GM21576 (cell line): ENCODE measurements around the gene ARPC5L.
"Not testable (repeated sequence)": the region's sequence is repeated elsewhere in the genome, so short reads cannot be mapped to it uniquely, and the experiment has no call there.

Source experiments
- ATAC-seq: cut with Tn5 transposase; IDR thresholded peaks from one replicate; pipeline ENCODE4 v1.9.1; 2021; ENCODE audit warnings: mild to moderate bottlenecking, moderate library complexity; ENCODE audit not compliant: unreplicated experiment

ARPC5L gene

DNA sequence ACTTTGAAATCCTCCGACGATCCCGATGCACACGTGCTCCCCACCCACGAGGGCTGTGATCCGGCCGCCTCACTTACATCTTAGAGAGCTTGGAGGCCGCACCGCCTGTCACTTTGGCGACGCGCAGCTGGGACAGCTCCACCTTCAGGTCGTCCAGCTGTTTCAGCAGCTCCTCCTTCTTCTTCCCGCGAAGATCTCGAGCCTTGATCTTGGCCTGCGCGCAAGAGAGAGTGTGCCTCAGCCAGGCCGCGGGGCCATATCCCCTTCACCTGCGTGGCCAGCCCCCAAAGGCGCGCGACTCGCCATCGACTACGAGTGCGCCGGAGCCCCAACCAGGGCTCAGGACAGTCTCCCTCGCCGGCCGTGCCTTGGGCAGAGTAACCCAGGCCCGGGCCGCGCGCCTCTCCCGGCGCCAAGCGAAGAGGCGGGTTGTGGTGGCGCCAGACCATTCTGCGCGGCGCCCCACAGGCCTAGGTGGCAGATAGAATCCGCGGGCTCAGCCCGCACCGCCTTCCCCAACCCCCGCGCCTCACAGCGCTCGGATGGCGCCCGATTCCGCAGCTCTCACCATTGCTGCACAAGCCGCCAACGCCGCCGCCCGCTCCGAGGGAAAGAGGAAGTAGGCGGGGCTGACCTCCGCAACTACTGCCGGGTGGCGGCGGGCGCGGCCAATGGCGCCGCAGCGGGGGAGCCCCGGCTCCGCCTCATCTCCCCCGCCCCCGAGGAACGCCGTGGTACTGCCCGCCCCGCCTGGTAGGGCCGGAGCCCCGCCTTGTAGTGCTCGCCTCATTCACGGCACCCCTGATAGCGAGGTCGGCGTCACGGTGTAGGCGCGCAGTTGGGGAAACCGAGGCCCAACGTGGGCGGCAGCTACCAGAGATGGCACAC, at the start of gene ARPC5L, which contains the start of gene RPL35:
ARPC5L (plus strand) TSS at position 789 of the 888 bp plus-strand sequence. CDS start 7,161 bp downstream, outside the sequence.
RPL35 (minus strand) TSS at position 616 of the 888 bp plus-strand sequence; CDS start at position 571, 45 bp downstream.
- peak; percentile 83 for ATAC-seq

DNA sequence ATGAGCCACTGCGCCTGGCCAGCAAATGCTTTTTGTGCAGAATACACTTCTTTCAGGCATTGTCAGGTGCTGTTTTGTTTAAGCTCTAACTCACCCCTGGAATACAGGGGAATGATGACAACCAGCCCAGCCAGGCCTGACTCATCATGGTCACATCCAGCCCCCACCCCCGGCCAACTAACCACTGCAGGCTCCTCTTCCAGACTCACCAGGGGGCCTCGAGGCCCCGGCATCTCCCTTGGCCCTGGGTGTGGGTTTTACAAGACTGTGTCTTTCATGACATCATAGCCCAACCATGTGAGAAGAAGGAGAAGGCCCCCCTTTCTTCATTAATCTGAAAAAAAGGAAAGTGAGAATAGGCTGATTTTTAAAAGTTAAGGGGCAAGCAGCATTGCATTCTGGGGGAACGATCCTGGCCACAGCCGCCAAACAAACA, 49.5 kb upstream of the ARPC5L start:
- ATAC-seq: no peak

DNA sequence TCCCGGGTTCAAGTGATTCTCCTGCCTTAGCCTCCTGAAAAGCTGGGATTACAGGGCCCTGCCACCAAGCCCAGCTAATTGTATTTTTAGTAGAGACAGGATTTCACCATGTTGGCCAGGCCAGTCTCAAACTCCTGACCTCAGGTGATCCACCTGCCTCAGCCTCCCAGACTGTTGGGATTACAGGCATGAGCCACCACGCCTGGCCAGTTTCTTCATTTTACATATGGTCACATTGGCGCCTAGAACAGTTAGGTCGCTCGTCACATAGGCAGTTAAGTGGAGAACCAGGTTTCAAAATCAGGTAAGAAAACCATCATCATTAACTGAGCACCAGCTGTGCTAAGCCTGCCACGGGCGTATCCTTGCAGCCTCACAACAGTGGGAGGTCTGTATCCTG, 48.9 kb upstream of the ARPC5L start:
- ATAC-seq: no peak

DNA sequence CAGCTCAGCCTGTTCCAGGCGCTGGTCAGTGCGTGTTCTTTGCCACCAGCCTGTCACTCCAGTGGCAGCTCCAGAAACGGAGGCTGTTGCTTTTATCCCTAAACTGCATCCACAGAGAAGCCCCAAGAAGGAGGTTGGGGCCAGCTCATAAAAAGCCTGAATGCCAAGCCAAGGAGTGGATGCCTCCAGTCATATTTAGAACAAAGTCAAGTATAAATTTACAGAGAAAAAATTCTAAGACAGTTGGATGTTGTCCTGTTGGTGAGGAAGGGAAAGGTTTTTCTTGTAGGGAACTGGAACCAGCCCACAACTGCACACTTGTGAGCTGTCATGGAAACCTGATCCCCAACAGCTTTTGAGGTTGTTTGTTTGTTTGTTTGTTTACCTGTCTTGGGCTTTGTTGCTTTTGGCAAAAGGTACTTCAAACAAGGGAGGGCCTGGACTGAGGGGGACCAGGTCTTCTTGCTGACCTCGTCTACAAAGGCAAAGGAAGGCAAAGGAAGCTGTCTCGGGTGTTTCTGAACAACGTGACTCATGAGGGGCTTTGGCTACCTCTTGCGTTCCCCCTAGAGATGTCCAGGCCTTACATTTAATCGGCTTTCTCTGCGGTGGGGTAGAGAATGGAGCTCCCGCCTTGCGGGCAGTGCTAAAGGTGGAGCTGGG, 48.3 kb upstream of the ARPC5L start:
- no peak for ATAC-seq

DNA sequence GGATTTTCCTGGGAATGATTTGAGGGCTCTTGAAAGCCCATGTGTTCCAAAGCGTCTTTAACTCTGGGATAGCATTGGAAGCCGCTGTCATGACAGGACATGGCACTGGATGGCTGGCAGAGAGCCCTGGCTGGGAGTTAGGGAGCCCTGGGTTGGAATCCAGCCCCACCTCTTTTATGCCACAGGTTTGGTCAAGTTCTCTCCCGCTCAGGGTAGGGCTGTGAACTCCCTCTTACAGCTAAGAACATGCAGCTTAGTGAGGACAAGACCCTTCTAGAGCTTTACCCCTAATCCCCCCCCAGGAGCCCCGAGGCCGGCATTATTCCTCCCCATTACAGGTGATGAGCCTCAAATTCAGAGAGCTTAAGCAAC, 47.8 kb upstream of the ARPC5L start:
- ATAC-seq: no peak

DNA sequence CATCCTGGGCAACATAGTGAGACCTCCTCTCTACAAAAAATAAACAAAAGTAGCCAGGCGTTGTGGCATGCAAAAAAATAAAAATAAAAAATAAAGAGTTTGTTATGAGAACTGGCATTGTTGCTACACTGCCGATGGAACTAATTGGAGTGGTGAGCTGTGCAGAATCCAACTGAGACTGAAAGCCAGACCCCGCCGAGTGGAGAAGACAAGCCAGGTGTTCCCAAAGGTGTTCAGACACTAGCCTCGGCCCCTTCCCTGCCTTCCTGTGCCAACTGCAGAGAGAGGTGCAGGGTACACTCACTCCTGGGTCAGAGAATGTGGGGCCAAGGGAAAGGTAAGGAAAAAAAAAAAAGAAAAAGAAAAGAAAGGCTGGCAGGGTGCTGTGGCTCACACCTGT, 46.3 kb upstream of the ARPC5L start:
- ATAC-seq: no peak

DNA sequence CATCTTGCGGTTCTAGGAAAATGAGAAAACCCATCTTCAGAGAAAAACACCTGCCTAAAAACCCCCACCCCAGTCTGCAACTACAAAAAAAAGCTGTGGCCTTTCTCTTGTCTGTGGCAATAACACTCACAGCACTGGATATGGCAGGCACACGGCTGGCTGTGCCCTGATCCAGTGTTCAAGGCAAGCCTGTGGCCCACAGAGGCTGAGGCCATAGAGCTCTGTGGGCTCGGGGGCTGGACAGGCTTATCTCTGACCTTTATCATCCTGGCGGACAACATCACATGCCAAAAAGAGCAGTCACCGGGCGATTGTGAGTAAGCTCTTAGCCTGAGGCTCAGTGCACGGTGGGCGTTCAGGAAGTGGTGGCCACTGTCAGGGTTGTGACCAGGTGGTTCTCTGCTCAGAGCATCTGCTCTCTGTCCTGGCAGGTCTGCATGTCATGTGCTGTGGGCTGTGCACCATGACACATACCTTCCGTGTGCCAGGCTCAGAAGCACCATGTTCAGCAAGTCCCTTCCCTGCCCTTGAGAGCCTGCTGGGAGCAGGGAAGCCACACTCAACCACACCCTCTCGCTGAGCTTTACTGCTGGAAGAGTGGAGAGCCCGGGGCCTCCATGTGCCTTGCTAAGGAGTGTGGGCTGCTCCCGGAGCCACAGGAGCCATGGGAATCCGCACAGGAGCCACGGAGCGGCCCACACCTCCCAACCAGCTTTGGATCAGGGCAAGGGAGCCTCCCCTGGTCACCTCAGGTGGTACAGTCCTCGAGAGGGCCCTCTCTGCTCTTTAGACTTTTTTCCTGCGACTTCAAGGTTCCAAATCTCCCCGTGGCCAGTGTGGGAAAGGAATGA, 43.3 kb upstream of the ARPC5L start:
- ATAC-seq: no peak

DNA sequence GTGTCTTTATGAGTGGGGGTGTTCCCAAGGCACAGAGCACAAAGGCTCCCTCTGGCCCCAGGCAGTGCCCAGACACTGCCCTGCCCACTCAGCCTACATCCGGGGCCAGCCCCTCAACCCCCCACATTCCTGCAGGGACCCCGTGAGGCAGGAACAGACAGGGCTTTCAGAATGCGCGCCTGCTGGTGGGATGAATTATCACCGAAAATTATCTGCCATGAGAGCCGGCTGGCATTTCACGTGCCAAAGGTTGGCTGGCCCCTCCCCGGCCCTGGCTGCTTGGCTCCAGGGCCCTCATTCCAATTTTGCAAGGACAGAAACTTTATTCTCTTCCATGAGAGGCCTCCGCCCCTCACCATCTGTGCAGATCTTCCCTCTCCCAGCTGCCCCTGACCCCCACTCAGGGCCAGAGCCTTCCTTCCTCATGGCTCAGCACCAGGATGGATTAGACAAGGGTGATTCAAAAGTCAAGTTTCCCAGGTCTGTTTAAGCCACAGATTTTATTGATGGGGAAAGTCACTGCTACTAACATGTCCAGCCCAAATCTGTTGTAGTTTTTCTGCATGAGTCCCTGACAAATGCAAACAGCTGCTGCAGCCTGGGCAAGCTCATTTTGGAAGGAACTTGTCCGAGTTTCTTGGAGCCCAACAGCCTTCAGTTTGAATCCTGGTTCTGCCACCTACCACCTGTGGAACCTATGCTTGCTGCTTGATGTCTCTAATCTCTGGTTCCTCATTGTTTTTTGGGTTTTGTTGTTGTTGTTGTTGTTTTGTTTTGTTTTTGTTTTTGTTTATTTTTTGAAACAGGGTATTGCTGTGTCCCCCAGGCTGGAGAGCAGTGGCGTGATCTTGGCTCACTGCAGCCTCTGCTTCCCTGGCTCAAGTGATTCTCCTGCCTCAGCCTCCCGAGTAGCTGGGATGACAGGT, 41.0 kb upstream of the ARPC5L start:
- no peak for ATAC-seq

DNA sequence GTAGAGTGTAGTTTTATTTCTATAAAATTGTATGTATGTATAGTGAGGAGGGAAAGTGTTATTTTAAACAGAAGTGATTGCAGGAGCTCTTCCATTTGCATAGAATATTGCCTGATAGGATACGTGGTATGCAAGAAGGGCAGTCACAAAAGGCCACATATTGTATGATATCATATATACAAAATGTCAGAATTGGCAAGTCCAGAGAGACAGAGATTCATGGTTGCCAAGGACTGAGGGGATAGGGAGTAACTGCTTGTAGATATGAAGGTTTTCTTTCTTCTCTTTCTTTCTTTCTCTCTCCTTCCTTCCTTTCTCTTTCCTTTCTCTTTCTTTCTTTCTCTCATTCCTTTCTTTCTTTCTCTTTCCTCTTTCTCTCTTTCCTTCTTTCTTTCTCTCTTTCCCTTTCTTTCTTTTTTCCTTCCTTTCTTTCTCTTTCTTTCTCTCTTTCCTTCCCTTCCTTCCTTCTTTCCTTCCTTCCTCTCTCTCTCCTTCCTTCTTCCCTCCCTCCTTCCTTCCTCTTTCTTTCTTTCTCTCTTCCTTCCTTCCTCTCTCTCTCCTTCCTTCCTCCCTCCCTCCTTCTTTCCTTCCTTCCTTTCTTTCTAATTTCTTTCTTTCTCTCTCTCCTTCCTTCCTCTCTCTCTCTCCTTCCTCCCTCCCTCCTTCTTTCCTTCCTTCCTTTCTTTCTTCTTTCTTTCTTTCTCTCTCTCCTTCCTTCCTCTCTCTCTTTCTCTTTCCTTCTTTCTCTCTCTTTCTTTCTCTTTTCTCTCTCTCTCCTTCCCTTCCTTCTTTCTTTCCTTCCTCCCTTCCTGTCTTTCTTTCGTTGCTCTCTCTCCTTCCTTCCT, 33.2 kb upstream of the ARPC5L start:
- ATAC-seq: no peak

DNA sequence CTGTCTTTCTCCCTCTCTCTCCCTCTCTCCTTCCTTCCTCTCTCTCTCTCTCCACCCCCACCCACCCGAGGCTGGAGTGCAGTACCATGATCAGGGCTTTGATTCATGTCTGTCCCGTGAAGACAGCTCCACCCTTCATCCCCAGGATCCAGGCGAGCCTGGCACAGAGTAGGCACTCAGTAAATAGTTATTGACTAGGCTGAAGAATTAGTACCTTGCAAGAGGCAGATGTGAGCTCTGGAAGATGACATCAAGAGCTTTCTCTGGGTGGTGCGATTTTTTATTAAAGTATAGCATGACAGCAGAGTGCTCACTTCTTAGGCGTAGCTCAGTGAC, 32.6 kb upstream of the ARPC5L start:
- ATAC-seq: no peak

DNA sequence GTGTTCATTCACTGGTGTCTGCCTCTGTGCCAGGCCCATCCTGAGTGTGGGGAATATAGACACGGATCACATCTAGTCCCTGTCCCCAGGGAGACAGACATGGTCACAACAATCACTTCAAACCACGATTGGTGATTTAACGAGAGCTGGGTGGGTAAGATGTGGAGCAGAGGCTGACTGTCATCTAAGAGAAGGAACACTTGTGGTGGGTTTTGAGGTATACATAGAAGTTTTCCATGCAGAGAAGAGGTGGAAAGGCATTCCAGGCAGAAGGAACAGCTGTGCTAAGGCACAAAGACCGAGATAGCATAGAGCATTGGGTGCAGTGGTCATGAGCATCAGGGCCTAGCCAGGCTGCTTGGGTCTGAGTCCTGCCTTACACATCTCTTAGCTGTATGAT, 31.3 kb upstream of the ARPC5L start:
- no peak for ATAC-seq

DNA sequence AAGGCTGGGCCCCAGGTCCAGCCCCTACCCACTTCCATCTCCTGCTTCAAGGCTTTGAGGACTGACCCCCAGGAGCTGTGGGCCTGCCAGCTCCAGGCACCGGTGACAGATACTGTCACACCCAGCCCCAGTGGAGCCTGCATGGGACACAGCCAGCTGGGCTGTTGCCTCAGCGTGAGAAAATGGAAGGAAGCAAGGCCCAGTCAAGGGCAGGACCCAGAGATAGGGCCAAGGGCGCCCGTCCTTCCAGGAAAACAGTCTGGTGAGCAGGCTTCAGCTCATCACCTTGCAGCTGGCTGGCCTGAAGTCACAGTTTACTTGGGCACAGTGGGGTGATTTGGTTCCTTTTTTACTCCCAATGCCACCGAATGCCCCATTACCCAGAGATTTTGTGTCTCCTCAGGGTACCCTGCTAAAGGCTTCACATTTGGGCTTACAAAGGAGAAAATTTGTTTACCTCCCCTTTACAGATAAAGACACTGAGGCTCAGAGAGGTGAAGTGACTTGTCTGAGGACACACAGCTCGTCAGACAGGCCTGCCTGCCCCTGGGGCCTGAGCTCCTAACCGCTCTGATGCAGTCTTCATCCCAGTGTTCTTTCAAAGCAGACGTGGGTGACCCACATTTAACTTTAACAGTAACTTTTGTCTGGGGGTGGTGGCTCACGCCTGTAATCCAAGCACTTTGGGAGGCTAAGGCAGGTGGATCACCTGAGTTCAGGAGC, 30.1 kb upstream of the ARPC5L start:
- no peak for ATAC-seq

DNA sequence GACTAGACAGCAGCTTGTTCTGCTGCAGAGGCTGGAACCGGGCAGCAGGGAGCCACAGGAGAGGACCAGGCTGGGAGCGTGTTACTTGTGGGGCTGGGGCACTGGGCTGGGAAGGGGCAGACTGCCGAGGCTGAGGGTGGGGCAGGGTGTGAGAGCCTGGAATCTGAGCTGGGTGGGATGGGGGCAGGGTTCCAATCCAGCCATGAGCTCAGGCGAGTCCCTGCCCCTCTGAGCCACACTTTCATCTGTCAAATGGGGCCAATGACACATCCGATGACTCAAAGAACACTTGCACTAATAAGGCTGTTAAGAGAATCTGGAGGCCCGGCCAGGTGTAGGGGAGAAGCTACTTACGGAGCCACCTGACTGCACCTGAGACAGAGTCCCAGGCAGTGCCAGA, 27.3 kb upstream of the ARPC5L start:
- ATAC-seq: no peak

DNA sequence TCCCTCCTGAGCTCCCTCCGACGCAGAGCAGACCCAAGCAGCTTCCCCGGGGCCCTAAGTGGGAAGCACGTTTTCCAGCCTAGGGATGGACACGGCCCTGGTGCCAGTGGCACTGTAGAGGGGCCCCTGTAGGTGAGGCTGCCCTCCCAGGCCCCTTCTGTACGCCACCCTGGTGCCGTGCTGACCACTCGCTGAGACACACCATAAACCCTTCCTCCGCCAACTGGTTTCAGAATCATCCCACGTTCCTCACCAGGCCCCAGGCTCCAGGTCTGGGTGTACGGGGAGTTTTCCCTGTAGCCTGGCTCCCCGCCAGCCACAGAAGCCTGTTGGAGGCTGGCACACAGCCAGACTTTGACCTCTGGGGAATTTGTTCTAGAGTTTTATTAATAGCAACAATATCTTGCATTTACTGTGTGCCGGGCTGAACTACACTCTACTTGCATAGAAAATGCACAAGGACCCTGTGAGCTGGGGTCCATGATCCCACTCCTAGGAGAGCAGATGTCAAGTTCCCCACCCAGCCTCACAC, 26.8 kb upstream of the ARPC5L start:
- no peak for ATAC-seq

DNA sequence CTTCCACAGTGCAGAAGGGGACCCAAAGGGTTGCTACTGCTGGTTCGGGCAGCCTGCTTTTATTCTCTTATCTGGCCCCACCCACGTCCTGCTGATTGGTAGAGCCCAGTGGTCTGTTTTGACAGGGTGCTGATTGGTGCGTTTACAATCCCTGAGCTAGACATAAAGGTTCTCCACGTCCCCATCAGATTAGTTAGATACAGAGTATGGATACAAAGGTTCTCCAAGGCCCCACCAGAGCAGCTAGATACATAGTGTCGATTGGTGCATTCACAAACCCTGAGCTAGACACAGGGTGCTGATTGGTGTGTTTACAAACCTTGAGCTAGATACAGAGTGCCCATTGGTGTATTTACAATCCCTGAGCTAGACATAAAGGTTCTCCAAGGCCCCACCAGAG, 23.8 kb upstream of the ARPC5L start:
- not testable (repeated sequence) for ATAC-seq

DNA sequence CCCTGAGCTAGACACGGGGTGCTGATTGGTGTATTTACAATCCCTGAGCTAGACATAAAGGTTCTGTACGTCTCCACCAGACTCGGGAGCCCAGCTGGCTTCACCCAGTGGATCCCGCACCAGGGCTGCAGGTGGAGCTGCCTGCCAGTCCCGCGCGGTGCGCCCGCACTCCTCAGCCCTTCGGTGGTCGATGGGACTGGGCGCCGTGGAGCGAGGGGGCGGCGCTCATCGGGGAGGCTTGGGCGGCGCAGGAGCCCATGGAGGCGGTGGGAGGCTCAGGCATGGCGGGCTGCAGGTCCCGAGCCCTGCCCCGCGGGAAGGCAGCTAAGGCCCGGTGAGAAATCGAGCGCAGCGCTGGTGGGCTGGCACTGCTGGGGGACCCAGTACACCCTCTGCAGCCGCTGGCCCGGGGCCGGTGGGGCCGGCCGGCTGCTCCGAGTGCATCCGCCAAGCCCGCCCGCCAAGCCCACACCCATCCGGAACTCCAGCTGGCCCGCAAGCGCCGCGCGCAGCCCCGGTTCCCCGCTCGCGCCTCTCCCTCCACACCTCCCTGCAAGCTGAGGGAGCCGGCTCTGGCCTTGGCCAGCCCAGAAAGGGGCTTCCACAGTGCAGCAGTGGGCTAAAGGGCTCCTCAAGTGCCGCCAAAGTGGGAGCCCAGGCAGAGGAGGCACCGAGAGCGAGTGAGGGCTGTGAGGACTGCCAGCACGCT, 23.2 kb upstream of the ARPC5L start:
- not testable (repeated sequence) for ATAC-seq

DNA sequence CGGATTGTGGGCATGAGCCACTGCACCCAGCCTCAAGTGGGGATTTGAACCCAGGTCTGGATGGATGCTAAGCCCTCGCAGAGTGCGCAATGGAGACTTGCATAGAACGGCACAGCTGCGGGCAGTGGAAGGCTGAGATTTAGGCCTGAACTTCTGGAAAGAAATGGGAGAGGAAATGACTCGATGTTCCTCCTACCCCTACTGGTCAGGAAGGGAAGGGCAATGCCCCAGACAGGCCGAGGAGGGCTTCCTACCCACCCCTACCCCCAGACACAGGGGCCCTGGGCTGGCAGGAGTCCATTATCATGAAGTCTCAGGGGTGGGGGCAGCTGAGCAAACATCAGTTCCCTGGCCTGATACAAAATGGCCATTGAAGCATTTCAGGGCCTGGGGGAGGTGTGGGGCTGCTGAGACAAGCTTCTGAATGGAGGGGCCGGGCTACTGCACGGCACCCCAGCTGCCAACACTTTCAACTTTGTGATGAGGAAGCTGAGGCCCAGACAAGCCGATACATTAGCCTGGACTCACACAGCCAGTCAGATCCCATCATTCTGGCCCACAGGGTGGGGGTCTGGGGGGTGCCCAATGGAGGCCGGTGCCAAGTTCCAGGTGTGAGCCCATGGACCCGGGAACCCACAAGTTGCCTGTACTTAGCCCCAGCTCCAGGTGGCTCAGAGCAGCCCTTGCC, 22.2 kb upstream of the ARPC5L start:
- ATAC-seq: no peak
